Stomach (tissue), 4 donors: ENCODE results near the gene SCTR.
A peak's percentile ranks its signal among the peaks of the same experiment; 100 is the strongest.

Experiments used
- EP300 ChIP-seq: sonication (generic); formaldehyde crosslinking; IDR thresholded peaks from one replicate; pipeline ENCODE4 v1.6.1; 2017; ENCODE audit warnings: antibody characterized with exemption
- POLR2A ChIP-seq, 4 donors: fragments of 450-650 bp; IDR thresholded peaks; one replicate each; pipeline ENCODE4 v1.6.1; 2016; ENCODE audit warnings: antibody characterized with exemption in 4 of 4, control low read depth in 2 of 4, mild to moderate bottlenecking in 1 of 4, moderate library complexity in 1 of 4
- POLR2AphosphoS5 ChIP-seq, 3 donors: sonication (generic); formaldehyde crosslinking; IDR thresholded peaks; one replicate each; pipeline ENCODE4 v1.6.1; 2016; ENCODE audit warnings: antibody characterized with exemption in 3 of 3
- TF ChIP-seq, protein P1 (sequence below), 7 experiments: fragments of 450-650 bp in 4 of 7; fragments of 200-600 bp in 3 of 7; sonication (generic) in 3 of 7; IDR thresholded peaks; one replicate each; pipeline ENCODE4 v1.5.1; 2016 to 2019; ENCODE audit warnings: antibody characterized with exemption in 7 of 7, control low read depth in 2 of 7, mild to moderate bottlenecking in 1 of 7

DNA sequence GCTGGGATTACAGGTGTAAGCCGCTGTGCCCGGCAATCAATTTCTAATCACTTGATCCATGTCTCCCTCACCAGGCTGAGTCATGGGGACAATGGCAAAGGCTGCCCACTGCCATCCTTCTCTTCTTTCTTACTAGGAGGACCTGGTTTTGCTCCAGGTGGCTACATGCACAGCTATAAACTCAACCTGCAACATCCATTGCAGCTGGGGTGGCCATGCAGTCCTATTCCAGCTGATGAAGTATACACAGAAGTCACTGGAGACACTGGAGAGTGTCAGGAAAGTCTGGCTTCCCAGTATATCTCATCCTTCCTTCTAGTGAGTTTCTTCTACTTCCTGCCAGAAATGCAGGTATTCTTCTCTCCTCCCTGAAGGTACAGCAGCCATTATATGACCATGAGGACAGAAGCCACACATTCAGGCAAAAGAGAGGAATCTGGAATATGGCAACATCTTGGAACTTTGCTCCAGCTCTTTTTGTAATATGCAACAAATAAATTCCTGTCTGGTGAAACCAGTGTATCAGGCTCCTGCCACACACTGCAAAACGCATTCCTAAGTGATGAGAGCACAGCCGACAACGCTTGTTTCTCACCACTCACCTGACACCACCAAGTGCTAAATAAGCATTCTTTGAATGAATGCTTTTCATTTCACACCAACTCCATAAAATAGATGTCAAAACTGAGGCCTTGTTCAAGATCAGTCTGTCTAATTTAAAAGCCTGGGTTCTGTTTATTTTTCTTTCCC, 32.3 kb downstream of the SCTR start:
- TF ChIP-seq, protein P1, sequence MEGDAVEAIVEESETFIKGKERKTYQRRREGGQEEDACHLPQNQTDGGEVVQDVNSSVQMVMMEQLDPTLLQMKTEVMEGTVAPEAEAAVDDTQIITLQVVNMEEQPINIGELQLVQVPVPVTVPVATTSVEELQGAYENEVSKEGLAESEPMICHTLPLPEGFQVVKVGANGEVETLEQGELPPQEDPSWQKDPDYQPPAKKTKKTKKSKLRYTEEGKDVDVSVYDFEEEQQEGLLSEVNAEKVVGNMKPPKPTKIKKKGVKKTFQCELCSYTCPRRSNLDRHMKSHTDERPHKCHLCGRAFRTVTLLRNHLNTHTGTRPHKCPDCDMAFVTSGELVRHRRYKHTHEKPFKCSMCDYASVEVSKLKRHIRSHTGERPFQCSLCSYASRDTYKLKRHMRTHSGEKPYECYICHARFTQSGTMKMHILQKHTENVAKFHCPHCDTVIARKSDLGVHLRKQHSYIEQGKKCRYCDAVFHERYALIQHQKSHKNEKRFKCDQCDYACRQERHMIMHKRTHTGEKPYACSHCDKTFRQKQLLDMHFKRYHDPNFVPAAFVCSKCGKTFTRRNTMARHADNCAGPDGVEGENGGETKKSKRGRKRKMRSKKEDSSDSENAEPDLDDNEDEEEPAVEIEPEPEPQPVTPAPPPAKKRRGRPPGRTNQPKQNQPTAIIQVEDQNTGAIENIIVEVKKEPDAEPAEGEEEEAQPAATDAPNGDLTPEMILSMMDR (IDR thresholded peaks at IDR 0.05), result no peak
- TF ChIP-seq POLR2A (IDR thresholded peaks at IDR 0.05), result no peak
- TF ChIP-seq EP300, result no peak
- TF ChIP-seq POLR2AphosphoS5 (IDR thresholded peaks at IDR 0.05), result peak in 1 of 3 donors; percentile 49
